HG03565 (cell line): Measurements from ENCODE around the gene NCAM1.

Experiments
- ATAC-seq: cut with Tn5 transposase; IDR thresholded peaks from one replicate; pipeline ENCODE4 v1.9.1; 2021; ENCODE audit warnings: mild to moderate bottlenecking, moderate library complexity; ENCODE audit not compliant: unreplicated experiment

Gene NCAM1

GRCh38 chr11:113247221-113247620, 286.0 kb downstream of the NCAM1 start:
- no peak for ATAC-seq

- no peak for ATAC-seq
Measured at GRCh38 chr11:113247966-113248365, 286.7 kb downstream of the NCAM1 start.

- ATAC-seq, result no peak
Measured at GRCh38 chr11:113248702-113249490, 287.7 kb downstream of the NCAM1 start.

- ATAC-seq, result no peak
Measured at GRCh38 chr11:113249491-113249763, 288.2 kb downstream of the NCAM1 start.

- ATAC-seq, result no peak
Measured at GRCh38 chr11:113249786-113250185, 288.6 kb downstream of the NCAM1 start.

GRCh38 chr11:113251281-113251680, 290.1 kb downstream of the NCAM1 start:
- ATAC-seq, result no peak

- no peak for ATAC-seq
Measured at GRCh38 chr11:113253406-113253805, 292.2 kb downstream of the NCAM1 start.

- no peak for ATAC-seq
Measured at GRCh38 chr11:113255096-113255495, 293.9 kb downstream of the NCAM1 start.

GRCh38 chr11:113255741-113256140, 294.5 kb downstream of the NCAM1 start:
- ATAC-seq, result no peak

- ATAC-seq, result no peak
Measured at GRCh38 chr11:113256431-113257202, 295.4 kb downstream of the NCAM1 start.

- no peak for ATAC-seq
Measured at GRCh38 chr11:113260096-113260425, 298.8 kb downstream of the NCAM1 start.

- ATAC-seq, result no peak
Measured at GRCh38 chr11:113260541-113260940, 299.3 kb downstream of the NCAM1 start.

- ATAC-seq, result no peak
Measured at GRCh38 chr11:113261709-113262475, 300.7 kb downstream of the NCAM1 start.

GRCh38 chr11:113262594-113262993, 301.4 kb downstream of the NCAM1 start:
- no peak for ATAC-seq

- ATAC-seq, result no peak
Measured at GRCh38 chr11:113263458-113264259, 302.4 kb downstream of the NCAM1 start.

GRCh38 chr11:113265362-113265761, 304.1 kb downstream of the NCAM1 start:
- ATAC-seq, result no peak

- ATAC-seq, result no peak
Measured at GRCh38 chr11:113267493-113267892, 306.3 kb downstream of the NCAM1 start.

- no peak for ATAC-seq
Measured at GRCh38 chr11:113269096-113269495, 307.9 kb downstream of the NCAM1 start.

- no peak for ATAC-seq
Measured at GRCh38 chr11:113269636-113270035, 308.4 kb downstream of the NCAM1 start.

GRCh38 chr11:113270080-113270479, 308.9 kb downstream of the NCAM1 start:
- ATAC-seq, result no peak
